SIG-M5 treated with dmso at 0.1 percent for 504 hours (cell line): ENCODE data around the gene C17orf107.

ENCODE experiments used
- DNase-seq: peaks from one replicate; lab custom pipeline; 2025; ENCODE audit not compliant: unreplicated experiment; lab: John Stamatoyannopoulos, UW

C17orf107 gene

GRCh38 chr17:4948166-4948930, 49.0 kb downstream of the C17orf107 start, which contains the start of gene PFN1:
TSS of gene PFN1 (minus strand) at chr17:4948530. CDS start at chr17:4948394, 136 bp downstream.
- DNase-seq = peak; percentile 93

- DNase-seq = peak; percentile 84
These were observed 49.6 kb downstream of the C17orf107 start for GRCh38 chr17:4948931-4949320.

GRCh38 chr17:4949321-4950074, 50.2 kb downstream of the C17orf107 start:
- DNase-seq = peak; percentile 70

DNA sequence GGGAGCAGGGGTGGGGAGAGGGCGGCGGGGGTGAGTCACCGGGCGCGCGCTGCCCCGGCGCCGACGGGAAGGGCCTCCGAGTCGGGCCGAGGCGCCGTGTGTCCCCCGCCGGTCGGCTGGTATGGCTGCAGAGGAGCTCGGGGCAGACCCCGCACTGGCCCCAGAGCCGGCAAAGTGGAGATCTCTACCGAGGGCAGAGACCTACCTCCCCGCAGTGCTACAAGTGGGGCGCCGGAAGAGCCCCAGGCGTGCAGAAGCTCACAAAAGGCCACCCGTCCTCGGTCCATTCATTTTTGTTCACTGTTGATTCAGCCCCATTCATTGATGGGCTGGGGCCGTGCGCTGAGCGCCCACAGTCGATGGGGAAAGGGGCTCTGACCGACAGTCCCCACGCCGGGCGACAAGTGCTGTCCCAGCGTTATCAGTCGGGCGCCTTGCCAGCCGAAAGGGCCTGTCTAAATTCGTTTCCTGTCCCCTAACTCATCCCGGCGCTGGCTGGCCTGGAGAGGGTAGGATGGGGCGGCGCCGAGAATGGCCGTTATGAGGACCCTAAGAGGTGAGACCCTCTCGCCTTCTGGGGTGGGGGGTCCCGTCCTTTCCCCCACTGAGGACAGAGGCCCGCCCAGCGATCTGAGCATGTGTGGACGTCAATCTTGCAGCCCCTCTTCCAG, 50.9 kb downstream of the C17orf107 start:
- peak; percentile 34 for DNase-seq

GRCh38 chr17:4950746-4951204, 51.4 kb downstream of the C17orf107 start, which contains the start of gene ENO3:
TSS of gene ENO3 (plus strand) at chr17:4951119. CDS start at chr17:4951830, 711 bp downstream.
- no peak for DNase-seq

GRCh38 chr17:4951486-4951885, 52.1 kb downstream of the C17orf107 start:
- DNase-seq = no peak
